Kidney tubule cell (primary cell): ENCODE results near the gene MYO1C.

Experiments
- DNase-seq: peaks from one replicate; pipeline ENCODE4 v3.0.0-alpha.2; 2018; ENCODE audit warnings: low spot score

Gene MYO1C

DNA sequence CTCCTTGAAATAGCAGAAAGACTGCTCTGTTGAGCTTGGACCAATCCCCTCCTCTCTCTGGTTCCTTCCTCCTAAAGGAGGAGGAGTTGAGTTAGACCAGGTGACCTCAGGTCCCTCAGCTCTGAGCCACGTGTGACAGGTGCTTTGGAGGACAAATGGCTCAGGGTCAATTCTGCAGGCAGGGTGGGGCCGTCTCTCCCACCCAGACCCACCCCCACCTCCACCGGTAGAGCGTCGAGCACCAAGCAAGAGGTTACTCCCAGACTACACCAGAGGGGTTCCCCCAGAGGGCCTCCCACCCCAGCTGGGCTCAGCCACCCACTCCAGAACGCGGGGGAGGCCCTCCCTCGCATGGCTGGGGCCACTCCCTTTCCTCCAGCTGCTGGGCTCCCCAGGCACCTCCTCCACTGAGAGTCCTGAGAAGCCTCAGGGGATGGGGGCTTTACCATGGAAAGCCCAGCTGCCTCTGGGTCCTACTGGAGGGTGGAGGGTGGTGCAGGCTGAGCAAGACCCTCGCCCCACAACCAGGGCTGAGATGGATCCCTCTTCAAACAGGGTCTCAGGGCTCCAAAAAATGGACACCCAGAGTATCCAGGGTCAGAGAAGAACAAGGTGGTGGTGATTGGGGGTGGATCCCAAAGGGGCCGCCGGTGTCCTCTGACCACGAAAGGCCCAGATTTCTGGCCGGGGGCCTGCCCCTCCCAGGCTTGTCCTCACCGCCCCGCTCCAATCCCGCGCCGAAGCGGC lies 7.6 kb downstream of the MYO1C start:
- DNase-seq, result peak; percentile 85

DNA sequence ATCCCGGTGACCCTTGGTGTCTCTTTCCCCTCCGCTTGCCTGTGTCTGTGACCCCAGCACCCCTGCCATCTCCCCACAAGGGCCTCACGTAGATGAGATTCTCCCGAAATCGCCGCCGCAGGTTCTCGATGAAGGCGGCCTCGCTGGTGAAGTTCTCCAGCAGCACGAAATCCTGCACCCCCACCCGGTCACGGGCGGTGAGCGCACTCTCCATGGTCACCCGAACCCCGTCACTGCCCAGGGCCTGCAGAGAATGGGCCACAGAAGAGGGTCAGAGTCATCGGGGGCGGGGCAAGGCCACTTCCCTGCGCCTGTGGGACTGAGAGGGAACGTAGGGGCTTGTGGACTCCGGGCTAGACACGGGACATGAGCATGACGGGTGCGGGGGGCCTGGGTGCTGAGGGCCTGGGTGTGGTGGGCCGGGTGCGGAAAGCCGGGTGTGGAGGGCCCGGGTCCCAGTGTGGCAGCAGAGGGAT lies 8.4 kb downstream of the MYO1C start:
- DNase-seq, result no peak

DNA sequence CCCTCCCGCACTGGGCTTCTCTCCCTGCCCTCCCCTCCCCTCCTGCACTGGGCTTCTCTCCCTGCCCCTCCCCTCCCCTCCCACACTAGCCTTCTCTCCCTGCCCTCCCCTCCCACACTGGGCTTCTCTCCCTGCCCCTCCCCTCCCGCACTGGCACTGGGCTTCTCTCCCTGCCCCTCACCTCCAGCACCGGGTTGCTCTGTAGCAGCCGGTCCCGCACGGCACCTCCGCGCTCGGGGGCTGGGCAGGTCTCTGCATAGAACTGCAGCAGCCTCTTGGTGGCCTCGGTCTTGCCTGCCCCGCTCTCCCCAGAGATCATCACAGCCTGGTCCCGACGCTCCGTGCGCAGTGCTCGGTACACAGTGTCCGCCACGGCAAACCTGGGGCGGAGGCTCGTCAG lies 9.8 kb downstream of the MYO1C start:
- no peak for DNase-seq

DNA sequence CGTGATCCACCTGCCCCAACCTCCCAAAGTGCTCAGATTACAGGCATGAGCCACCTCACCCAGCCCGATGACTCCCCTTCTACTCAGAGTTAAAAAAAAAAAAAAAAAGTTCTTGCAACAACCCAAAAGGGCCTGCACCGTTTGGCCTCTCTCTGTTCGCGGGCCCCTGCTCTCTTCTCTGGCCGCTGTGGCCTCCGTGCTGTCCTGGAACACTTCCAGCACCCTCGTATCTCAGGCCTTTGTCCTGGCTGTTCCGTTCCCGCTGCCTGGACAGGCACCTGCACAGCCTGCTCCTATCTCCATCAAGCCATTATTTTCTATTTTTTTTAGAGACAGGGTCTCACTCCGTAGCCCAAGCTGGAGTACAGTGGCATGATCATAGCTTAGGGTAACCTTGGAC lies 10.8 kb downstream of the MYO1C start:
- no peak for DNase-seq

DNA sequence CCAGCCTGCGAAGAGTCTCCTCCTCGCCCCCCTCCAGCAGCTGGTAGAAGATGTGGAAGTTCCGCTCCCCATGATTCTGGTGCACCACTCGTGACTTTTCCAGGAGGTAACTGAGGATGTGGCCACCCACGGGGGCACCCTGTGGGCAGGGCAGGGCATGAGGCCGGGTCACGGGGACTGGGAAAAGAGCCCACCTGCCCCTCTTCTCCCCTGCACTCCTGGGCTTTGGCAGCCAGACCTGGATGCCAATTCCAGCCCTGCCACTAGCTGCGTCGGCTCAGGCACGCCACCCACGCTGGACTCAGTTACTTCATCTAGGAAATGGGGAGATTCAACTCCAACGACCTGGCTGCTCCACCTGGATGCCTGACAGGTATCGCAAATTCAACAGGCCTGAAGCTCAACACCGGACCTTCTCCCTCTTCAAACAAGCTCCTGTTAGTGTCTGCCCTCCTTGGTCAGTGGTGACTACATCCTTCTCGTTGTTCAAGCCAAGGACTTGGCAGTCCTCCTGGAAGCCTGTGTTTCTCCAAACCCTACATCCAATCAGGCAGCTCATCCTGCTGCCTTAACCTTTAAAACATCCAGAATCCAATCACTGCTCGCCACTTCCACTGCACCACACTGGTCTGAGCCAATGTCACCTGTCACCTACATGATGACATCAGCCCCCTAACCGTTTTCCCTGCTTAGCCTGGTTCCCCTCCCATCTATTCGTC lies 11.6 kb downstream of the MYO1C start:
- no peak for DNase-seq

DNA sequence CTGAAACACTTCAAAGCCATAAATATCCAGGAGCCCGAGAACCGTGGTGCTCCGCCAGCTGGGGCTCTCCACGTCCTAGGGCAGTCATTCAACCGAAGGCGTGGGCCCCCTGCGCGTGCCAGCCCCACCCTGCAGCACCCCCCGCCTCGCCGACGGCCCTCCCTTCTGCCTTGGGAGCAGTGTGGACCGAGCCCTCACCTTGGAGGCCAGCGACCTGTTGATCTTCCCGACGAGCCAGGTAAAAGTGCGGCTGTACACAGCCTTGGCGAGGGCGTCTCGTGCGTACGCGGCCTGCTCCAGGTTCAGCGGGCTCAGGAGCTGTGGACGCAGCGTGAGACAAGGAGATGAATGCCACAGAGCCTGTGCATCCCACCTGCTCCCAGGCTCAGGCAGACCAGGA lies 14.1 kb downstream of the MYO1C start:
- DNase-seq, result no peak

DNA sequence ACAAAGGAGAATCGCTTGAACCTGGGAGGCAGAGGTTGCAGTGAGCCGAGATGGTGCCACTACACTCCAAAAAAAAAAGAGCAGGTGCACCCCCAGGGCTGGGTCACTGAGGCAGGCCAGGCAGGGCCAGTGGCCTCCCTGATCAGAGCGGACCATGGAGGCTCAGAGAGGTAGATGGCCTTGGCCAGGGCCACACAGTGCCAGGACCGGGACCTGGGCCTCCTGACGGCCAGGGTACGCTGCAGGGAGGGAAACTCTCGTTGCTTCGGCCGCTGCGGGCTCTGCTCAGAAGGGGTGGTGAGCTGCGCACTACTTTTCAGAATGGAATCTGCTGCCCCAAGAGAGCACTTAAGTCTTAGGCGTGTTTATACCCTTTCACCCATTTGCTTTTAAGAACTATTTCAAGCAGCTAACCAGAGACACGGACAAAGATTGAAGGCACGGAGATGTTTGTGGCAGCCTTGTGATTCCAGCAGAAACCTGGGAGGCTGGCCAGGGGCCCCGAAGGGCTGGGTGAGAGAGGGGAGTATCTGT lies 17.1 kb downstream of the MYO1C start:
- no peak for DNase-seq

DNA sequence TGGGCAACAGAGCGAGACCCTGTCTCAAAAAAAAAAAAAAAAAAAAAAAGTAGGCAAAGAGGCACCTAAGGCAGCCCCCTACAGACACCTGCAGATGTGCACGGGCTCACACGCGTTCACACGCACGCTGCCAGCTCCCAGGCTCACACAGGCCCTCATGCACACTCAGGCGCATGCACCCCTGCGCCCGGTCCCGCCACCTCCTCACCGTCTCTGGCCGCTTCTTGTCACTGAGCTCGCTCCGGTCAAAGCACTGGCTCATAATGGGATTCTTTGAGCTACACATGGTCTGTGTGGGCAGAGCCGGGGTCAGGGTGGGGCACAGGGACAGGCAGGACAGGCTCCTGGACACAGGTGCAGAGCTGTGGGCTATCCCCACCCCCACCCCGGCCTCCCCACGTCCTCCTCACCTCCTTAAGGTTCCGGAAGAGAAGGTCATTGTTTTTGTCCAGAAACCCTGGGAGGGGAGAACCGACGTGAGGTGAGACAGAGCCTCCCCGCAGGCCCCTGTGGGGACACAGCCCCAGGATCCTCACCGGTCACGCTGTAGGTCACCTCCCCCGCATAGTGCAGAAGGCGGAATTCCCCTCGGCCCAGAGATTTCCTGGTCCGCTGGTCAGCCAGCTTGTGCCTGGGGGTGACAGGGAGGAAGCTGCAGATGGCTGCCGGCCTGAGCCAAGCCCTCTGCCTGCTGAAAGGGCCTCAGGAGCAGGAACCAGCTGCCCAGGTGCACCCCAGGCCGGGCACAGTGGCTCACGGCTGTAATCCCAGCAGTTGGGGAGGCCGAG lies 17.9 kb downstream of the MYO1C start:
- DNase-seq, result peak; percentile 89

DNA sequence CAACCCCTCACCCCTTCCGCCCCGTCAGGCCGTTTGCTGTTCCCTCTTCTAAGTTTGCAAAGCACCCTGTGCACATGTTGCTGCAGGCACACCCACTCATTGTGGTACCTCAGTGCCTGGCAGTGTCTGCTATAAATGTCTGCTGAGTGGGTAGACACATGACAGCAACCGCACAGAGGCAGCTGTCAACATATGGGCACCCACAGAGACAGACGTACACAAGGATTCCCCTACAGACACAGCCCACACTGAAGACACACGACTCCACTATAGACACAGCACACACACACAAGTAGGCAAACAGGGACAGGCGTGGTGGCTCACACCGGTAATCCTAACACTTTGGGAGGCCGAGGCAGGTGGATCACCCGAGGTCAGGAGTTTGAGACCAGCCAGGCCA lies 18.6 kb downstream of the MYO1C start:
- no peak for DNase-seq

DNA sequence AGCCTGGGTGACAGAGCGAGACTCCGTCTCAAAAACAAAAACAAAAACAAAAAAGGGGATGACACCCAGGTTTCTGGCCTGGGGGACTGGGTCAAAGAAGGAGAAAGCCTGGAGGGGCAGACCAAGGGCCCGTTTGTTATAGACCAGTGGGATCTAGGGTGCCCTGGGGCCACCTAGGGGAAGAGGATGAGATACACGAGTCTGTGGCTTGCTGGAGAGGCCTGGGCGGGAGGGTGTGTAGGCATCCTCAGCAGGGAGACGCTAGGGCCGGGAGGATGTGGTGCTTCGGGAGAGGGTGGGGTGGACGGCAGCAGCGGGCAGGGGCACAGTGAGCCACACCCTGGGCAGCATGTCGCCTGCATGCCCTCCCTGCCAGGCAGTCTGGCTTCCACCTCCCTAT lies 19.3 kb downstream of the MYO1C start:
- no peak for DNase-seq

DNA sequence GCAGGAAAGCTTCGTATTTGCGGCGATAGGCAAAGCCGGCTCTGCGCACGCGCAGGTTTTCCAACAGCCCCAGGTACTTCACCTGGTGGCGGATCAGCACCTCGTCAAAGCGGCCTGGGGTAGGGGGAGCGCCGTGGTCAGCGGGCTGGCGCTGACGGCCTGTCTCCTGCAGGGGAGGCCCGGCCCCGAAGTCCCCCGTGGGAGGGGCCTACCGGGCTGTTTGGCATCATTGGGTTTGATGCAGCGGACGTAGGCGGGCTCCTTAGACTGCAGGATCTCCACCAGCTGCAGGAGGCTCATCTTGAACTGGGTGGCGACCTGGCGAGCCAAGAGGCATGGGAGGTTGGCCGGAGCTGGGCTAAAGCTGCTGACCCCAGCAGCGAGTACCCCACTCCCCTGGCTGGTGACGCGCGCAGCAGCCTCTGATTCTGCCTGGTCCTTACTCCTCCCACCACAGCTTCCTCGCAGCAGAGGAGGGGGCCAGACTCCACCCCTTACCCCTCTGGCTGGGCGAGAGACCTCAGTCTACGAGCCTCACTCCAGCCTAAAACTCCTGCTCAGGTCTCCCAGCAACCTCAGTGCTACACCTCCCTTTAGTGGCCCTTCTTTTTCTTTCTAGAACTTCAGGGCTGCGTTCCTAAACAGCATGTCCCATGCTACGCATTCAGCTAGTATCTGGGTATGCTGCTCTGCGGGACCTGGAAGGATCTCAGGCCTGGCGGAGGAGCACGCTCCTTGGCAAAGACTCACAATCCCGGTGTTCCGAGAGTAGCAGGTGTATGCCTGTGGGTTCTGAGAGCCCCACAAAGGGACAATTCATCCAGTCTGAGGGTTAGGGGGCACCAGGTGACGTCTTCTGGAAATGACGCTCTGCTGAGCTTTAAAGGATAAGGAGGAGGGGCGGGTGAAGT lies 20.3 kb downstream of the MYO1C start:
- no peak for DNase-seq

DNA sequence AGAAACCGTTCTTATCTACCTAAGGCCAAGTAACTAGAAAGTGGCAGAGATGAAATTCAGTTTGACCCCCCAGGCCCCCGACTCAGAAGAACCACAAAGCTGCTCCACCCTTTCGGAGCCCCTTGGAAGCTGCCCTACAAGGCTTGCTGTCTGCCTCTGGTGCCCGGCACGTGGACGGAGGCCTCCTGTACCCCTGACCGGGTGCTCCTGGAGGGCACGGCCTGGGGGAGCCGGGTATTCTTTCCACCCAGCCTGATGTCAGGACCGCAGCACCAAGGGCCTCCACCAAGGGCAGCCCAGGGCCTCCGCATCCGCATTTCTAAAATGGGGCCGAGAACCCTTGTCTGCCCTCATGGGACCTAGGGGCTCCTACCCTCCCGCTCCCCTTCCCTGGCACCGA lies 21.0 kb downstream of the MYO1C start:
- DNase-seq, result no peak

DNA sequence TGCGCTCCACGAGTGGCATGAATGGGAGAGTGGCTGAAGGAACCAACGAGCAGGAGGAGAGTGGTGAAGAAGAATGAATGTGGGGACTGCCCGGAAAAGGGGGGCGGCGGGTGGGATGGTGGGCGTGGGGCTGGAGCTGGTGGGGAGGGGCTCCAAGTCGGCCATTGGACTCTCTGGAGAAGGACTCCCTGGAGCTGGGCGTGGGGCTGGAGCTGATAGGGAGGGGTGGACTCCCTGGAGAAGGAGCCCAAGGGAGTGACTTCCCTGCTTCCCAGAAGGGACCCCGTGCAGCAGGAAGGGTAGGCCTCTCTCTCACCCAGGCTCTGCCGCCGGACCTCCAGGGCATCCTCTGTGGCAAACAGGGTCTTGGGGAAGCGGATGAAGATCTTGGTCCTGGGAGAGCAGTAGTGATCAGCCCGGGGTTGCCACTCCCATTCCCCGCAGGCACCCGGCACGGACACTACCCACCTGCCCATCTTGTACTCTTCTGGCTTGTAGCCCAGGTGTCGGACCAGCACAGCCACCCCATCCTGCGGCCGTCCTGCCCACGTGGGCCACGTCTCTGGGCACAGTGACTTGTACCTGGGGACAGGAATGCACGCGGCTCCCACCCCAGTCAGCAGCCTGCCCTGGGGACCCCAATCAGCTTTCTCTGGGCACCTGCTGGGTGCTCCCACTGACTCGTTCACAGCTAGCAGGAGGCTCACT lies 21.6 kb downstream of the MYO1C start:
- no peak for DNase-seq

DNA sequence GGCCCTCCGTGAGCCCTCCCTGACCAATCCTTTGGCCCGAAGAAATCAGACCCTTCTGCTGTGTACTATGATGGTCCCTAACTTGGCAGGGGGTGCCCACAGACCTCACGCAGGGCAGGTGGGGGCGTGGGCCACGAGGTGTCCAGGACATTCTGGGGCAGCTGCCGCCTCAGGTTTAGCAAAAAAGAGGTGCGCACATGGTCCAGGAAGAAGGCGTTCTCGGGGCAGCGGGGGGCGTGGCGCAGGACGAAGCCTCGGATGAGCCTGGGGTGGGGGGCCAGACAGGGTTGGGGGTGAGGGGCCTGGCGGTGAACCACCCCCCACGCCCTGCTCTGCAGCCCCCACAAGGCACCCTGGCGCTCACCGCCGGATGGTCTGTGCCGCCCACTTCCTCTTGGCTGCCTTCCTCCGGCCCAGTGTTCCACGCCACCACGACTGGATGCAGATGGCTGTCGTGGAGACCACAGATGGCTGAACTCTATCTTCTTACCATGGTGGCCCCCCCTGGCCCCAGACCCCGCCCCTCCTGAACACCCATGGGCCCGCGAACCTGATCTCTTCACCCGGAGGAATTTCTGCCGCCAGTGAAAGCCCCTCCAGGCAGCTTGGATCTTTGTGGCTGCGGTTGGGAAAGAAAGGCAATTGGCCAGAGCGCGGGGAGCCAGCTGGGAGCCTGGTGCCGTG lies 22.3 kb downstream of the MYO1C start:
- DNase-seq, result no peak

DNA sequence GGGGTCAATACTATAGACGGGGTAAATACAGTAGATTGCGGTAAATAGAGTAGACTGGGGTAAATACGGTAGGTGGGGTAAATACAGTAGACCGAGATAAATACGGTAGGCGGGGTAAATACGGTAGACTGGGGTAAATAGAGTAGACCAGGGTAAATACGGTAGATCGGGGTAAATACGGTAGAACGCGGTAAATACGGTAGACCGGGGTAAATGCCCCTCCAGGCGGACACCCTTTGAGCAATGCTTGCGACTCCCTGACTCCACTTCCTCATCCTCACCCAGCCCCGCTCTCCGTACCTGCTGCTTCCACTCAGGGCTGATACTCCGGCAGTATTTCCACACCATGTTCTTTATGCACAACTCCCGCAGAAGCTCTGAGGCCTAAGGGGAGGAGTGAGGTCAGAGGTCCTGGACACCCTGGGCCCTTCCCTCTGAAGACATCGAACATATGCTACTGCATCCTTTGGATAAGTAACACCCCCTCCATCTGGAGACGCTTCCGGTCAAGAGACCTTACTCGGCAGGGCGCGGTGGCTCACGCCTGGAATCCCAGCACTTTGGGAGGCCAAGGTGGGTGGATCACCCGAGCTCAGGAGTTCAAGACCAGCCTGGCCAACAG lies 23.1 kb downstream of the MYO1C start:
- no peak for DNase-seq

DNA sequence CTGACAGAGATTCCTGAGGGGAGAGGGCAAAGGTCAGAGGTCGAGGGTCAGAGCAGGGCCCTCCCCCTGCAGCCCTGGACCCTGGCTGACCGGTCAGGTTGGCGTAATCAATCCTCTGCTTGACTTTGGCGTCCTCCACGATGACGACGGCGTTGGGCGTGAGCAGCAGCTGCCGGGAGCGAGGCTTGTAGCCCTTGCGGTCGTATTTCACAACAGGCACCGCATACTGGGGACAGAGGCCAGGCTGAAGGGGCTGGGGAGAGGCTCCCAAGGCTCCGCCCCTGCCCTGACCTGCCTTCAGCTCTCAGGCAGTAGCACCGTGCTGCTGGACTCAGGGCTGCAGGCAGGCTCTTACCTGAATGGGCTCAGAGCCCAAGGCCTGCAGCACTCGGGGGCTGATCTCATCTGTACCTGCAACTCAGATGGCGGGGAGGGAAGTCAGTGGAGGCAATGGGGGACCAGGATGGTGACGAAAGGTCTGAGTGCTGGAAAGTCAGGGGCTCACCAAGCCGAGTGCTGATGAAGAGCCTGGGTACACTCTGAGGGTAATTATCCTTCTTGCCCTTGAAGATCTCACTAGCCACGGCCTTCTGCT lies 24.5 kb downstream of the MYO1C start:
- DNase-seq, result no peak

DNA sequence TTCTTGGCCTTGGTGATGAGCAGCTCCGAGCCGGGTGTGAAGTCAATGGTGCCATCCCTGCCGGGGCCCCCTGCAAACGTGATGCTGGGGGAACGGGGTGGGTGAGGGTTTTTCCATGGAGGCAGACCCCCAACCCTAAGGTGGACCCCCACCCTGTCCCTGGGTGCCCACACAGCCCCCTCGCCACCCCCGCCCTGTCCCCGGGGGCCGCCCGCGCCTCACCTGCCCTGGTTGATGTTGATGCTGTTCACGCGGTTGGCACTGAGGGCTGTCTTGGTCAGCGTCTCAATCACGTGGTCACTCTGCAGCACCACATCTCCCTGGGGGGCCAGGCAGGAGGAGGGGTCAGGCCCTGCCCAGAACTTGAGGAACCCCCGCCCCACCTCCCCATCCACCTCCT lies 25.2 kb downstream of the MYO1C start:
- no peak for DNase-seq

DNA sequence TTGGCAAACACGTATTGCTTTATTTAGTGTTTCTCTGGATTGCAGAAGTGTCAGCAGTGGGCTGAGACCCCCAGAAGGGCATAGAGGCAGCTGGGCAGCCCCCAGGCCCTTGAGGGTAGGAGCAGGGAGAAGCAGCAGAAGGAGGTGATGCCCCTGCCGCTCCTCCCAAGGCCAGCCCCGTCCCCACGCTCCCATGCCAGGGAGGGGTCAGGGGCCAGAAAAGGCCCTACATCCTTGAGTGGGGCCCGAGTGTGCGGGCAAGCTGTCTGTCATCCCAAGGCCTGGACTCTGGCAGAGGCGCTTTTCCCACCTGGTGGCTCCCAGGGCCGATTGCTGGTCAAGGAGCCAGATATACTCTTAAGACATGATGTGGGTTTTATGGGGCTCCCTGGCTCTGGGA lies 28.3 kb downstream of the MYO1C start:
- DNase-seq, result no peak
